Esophagus (tissue), 2 donors: ENCODE measurements around the gene JUN. TPM values are rescaled to one million over a fixed set of nuclear protein-coding genes. Genes with fewer than 3 reads are reported as not detected.

Source experiments
- H3K27ac ChIP-seq, 2 donors: one replicate each; pipeline ENCODE4 v1.5.1; 2013; ENCODE audit warnings: low read depth in 2 of 2, mild to moderate bottlenecking in 2 of 2, inconsistent platforms in 1 of 2, low read length in 1 of 2, moderate library complexity in 1 of 2
- H3K27me3 ChIP-seq, 2 donors: one replicate each; pipeline ENCODE4 v1.6.1; 2013; ENCODE audit warnings: low read length in 2 of 2, control low read depth in 1 of 2, mild to moderate bottlenecking in 1 of 2; ENCODE audit not compliant: insufficient read depth in 2 of 2, control insufficient read depth in 1 of 2
- H3K36me3 ChIP-seq, 2 donors: one replicate each; pipeline ENCODE4 v1.6.1; 2013; ENCODE audit warnings: low read length in 1 of 2; ENCODE audit not compliant: control insufficient read depth in 2 of 2, insufficient read depth in 2 of 2
- H3K4me1 ChIP-seq, 2 donors: one replicate each; pipeline ENCODE4 v1.6.1; 2013; ENCODE audit warnings: low read length in 1 of 2; ENCODE audit not compliant: control insufficient read depth in 2 of 2, insufficient read depth in 2 of 2
- H3K4me3 ChIP-seq, 2 donors: one replicate each; pipeline ENCODE4 v1.5.1; 2013; ENCODE audit warnings: low read length in 2 of 2, mild to moderate bottlenecking in 2 of 2, low read depth in 1 of 2, moderate library complexity in 1 of 2
- H3K9me3 ChIP-seq, 2 donors: one replicate each; pipeline ENCODE4 v1.6.1; 2013; ENCODE audit warnings: mild to moderate bottlenecking in 2 of 2, low read depth in 1 of 2, low read length in 1 of 2, moderate library complexity in 1 of 2; ENCODE audit not compliant: control insufficient read depth in 2 of 2, insufficient read depth in 1 of 2
- WGBS, 2 donors: extraction: QIAGEN DNeasy Blood & Tissue Kit; methylation state at CpG; one replicate each; pipeline ENCODE4 v1.1.7; 2013; 5-methylcytosine and 5-hydroxymethylcytosine counted together
- polyA plus RNA-seq, 2 donors: library from polyadenylated mRNA; stranded (reverse); fragments of 200-250 nt; gene quantifications; one replicate each; pipeline ENCODE4 v1.2.3, GENCODE V29; 2013
- donor health status: healthy with polysubstance abuse.
- donor health status: Bipolar disorder and iron deficiency.

JUN gene
- polyA plus RNA-seq, 2 donors, result 31.2 to 42.9 TPM

DNA sequence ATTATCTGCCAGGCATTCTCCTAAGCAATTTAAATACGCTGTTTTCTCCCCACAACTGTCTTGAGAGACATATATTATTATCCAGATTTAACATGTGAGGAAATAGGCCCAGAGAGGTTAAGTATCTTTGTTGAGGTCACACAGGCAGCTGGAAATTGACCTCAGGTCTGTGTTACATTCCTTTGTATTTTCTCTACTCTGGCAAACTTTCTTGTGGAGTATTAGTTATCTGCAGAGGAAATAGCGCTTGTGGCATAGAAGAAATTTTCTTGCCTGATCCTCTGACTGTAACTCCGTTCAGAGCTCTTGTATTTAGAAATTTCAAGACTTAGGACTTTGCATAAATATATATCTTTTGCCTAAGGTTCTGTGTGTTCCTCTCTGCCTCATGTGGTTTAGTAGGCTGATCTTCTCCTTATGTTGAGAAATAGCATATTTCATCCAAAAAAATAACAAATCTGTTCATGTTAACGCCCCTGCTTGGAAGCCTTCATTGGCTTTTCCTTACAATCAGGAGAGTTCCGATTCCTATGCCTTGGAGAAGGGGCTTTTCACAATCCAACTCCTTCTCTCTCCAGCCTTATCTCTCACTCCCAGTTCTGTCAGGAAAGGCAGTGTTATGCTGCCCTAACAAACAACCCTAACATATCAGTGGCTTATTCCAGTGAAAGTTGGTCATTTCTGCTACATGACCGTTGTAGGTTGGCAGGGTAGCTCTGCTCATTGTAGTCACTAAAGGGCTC is 2.5 kb upstream of the JUN start:
- Histone ChIP-seq H3K27ac (peak overlapping the region; percentile 35 to 99), H3K9me3 (no peaks in the 10 kb centered on the region), H3K4me1 (peaks cover 0 to 5% of the 10 kb centered on the region in 2 donors), H3K4me3 (no peak overlapping the region), H3K36me3 (peaks cover 0 to 8% of the 10 kb centered on the region in 2 donors), H3K27me3 (no peaks in the 10 kb centered on the region)
- WGBS, 2 donors, result 86 to 88% methylated on average over 6 of the region's 6 CpGs

DNA sequence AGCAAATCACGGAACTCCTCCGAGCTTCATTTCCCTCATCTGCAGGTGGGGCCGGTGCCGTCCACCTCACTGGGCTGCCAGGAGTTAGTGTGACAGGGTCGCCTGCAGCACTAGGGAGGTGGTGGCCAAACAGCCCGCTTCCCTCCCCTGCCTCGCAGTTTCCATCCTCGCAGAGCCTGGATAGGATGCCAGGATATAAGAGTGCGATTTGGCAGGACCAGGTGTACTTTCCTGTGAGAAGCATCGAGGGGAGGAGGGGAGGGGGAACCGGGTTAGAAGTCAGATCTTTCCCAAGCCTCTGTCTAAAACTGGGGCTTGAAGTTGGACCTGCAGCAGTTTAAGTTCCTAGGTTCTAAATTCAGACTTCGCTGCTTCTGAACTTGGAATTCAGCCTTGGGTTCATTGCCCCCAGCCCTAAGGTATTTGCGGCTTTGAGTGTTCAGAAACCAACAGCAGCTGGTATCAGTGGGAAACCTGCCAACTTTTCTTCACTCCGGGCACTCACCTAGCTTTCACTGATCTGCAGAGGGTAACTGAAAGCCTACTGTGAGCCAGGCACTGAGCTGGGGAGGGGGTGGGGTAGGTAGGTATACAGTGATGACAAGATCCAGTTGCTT is 1.7 kb upstream of the JUN start:
- peak overlapping the region; percentile 97 to 99 for H3K27ac ChIP-seq
- H3K36me3 ChIP-seq, result peaks cover 0 to 8% of the 10 kb centered on the region in 2 donors
- H3K4me3 ChIP-seq, result peak overlapping the region; percentile 71 to 74
- no peaks in the 10 kb centered on the region for H3K27me3 ChIP-seq
- H3K9me3 ChIP-seq, result no peaks in the 10 kb centered on the region
- H3K4me1 ChIP-seq, result peaks cover 0 to 2% of the 10 kb centered on the region in 2 donors
- 3 to 5% methylated on average over 14 of the region's 14 CpGs for WGBS, 2 donors

DNA sequence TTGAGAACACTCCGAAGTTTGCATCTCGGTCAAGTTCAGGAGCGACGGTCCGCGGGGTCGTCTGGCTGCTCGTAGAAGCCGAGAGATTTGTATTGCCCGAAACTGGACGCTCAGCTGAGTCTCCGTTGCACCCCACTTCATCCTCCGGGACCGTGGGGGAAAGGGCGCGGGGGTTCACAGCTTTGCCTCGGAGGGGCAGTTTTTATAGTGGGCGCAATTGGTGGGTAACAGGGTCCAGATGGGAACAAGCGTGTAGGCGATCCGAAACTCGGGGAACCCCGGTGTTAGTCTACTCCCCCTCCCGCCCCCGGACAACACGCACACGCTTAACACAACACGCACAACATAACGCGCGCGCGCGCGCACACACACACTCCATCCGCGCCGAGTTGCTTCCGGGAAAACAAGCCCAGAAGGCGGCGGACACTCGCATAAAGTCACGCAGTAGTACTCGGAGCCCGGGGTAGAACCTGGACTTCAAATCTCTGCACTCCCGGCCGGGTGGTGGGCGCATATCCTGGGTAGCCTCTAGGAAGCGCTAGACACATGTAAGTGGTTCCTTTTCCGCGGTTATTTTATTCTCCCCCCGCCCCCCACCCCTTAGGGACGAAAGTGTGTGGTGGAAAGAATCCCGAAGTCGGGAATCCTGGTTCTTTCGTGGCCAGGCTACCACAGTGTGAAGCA is 1.1 kb upstream of the JUN start:
- 0 to 1% methylated on average over 56 of the region's 56 CpGs for WGBS, 2 donors

DNA sequence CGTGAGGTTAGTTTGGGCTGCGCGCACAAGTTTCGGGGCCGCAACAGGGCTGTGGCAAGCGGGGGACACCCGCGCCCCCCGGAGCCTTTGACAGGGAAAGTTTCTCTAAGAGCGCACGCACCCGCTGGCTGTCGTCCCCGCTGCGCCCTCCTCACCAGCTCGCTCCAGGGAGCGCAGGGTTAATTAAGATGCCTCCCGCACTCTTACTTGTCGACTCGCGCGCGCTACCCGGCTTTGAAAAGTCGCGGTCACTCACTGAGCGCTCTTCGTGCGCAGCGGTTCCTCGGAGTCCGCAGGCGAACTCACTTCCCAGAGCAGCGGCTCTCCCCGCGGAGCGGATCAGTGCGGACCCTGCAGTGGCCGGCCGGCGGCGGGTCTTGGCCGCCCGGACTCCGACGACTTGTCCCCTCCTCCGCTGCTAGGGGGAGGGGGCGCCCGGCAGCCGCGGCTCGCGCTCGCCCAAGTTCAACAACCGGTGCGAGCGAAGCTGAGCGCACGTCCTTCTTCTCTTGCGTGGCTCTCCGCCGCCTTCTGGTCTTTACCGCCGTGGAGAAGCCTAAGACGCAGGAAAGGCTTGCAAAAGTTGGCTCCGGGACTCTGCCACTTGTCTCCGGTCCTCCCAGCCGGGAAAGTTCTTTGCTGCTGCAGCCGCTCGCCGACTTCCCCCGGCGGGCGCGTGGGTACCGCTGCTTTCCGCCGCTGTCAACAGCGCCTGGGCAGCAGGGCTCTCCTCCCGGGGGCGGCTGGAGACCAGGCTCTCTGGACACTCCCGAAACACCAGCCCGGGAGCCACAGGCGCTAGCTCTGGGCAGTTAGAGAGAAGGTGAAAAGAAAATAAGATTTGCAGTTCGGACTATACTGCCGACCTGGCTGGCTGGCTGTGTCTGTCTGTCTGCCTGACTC is 506 bp downstream of the JUN start:
- WGBS, 2 donors, result 0% methylated on average over 85 to 86 of the region's 86 CpGs

More for the DNA sequence above, 1.1 kb upstream of the JUN start:
- peak overlapping the region; percentile 71 to 74 for H3K4me3 ChIP-seq
- H3K27ac ChIP-seq, result peak overlapping the region; percentile 97 to 99
- H3K36me3 ChIP-seq, result peaks cover 0 to 8% of the 10 kb centered on the region in 2 donors
- H3K27me3 ChIP-seq, result no peaks in the 10 kb centered on the region
- no peaks in the 10 kb centered on the region for H3K9me3 ChIP-seq
- H3K4me1 ChIP-seq, result peaks cover 0 to 2% of the 10 kb centered on the region in 2 donors

DNA sequence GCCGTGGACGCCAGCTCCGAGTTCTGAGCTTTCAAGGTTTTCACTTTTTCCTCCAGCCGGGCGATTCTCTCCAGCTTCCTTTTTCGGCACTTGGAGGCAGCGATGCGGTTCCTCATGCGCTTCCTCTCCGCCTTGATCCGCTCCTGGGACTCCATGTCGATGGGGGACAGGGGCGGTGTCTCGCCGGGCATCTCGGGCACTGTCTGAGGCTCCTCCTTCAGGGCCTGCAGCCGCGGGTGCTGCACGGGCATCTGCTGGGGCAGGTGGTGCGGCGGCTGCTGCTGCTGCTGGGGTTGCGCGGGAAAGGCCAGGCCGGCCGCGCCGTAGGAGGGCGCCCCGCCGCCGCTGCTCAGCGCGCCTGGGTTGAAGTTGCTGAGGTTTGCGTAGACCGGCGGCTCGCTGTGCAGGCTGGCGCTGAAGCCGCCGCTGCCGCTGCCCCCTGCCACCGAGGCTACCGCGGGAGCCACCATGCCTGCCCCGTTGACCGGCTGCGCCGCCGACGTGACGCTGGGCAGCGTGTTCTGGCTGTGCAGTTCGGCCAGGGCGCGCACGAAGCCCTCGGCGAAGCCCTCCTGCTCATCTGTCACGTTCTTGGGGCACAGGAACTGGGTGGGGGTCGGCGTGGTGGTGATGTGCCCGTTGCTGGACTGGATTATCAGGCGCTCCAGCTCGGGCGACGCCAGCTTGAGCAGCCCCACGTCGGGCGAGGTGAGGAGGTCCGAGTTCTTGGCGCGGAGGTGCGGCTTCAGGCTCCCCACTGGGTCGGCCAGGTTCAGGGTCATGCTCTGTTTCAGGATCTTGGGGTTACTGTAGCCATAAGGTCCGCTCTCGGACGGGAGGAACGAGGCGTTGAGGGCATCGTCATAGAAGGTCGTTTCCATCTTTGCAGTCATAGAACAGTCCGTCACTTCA is 1.4 kb downstream of the JUN start:
- H3K27me3 ChIP-seq, result no peaks in the 10 kb centered on the region
- WGBS, 2 donors, result 0% methylated on average over 75 to 82 of the region's 82 CpGs
- no peaks in the 10 kb centered on the region for H3K4me1 ChIP-seq
- peaks cover 0 to 8% of the 10 kb centered on the region in 2 donors for H3K36me3 ChIP-seq
- peak overlapping the region; percentile 91 to 97 for H3K4me3 ChIP-seq
- no peaks in the 10 kb centered on the region for H3K9me3 ChIP-seq
- H3K27ac ChIP-seq, result peak overlapping the region; percentile 99

More for the DNA sequence above, 506 bp downstream of the JUN start:
- Histone ChIP-seq H3K27ac (peak overlapping the region; percentile 99), H3K9me3 (no peaks in the 10 kb centered on the region), H3K27me3 (no peaks in the 10 kb centered on the region), H3K4me3 (peak overlapping the region; percentile 91 to 97), H3K4me1 (no peaks in the 10 kb centered on the region), H3K36me3 (peaks cover 0 to 8% of the 10 kb centered on the region in 2 donors)

DNA sequence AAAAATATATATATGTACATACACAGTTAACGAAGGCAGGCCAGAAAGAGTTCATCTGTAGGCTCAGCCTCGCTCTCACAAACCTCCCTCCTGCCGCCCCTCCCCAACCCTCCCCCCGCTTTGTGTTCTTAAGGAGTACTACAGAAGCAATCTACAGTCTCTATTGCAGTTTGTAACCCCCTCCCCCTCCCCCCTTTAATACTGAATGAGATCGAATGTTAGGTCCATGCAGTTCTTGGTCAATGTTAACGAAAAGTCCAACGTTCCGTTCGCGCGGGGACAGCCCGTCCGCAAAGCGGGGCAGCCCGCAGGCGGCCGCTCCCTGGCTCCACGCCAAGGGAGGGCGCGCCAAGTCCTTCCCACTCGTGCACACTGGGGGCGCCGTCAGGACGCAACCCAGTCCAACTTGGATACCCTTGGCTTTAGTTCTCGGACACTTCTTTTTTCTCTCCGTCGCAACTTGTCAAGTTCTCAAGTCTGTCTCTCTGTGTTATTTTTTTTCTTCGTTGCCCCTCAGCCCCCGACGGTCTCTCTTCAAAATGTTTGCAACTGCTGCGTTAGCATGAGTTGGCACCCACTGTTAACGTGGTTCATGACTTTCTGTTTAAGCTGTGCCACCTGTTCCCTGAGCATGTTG is 2.2 kb downstream of the JUN start:
- no peaks in the 10 kb centered on the region for H3K9me3 ChIP-seq
- H3K27ac ChIP-seq, result peak overlapping the region; percentile 99
- H3K4me1 ChIP-seq, result no peaks in the 10 kb centered on the region
- peaks cover 0 to 8% of the 10 kb centered on the region in 2 donors for H3K36me3 ChIP-seq
- whole genome bisulfite sequencing, 2 donors, result 0 to 1% methylated on average over 32 of the region's 32 CpGs
- no peaks in the 10 kb centered on the region for H3K27me3 ChIP-seq
- peak overlapping the region; percentile 91 to 97 for H3K4me3 ChIP-seq

DNA sequence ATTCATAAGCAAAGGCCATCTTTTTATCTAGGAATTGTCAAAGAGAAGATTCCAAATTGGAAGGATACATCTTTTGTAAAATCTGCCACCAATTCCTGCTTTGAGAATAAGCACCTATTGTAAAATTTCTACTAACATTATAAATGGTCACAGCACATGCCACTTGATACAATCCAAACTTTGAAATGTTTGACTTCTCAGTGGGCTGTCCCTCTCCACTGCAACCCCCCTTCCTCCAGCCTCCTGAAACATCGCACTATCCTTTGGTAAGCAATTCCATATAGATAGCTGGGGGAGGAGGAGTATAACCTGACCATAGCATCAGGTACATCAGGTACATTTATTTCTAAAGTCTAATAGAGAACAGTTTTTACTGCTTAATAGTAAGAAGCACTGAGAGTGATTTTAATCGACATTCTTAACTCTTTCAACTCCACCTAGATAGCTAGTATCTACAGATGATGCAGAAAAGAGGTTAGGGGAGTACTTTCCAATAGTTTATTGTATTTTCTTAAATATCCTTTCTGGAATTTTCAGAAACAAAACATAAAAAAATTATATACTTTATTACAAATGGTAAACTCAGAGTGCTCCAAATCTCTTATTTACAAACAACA is 2.9 kb downstream of the JUN start:
- Histone ChIP-seq H3K4me1 (no peaks in the 10 kb centered on the region), H3K36me3 (peaks cover 0 to 8% of the 10 kb centered on the region in 2 donors), H3K4me3 (peak overlapping the region in 1 of 2 donors; percentile 91), H3K9me3 (no peaks in the 10 kb centered on the region), H3K27me3 (no peaks in the 10 kb centered on the region), H3K27ac (peak overlapping the region; percentile 71 to 79)
- WGBS, 2 donors, result 24 to 38% methylated on average over 2 of the region's 2 CpGs

DNA sequence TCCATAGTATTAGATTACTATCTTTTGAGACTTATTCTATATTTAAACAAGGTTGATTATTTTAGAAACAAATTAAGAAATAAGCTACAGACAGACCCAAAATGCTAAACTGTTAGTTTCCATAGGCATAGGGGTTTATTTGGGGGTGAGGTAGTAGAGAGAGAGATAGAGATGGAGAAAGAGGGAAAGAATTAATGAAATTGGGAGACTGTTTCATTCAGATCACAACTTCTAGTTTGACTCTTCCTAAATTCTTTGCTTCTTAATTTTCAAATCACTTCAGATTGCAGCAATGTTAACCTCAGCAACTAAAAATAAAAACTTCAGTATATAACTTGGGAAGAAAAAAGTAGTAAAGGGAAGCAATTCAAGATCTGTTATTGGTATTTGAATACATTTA is 3.4 kb downstream of the JUN start:
- Histone ChIP-seq H3K4me3 (no peak overlapping the region), H3K27ac (peak overlapping the region in 1 of 2 donors; percentile 57), H3K36me3 (peaks cover 0 to 8% of the 10 kb centered on the region in 2 donors), H3K27me3 (no peaks in the 10 kb centered on the region), H3K9me3 (no peaks in the 10 kb centered on the region), H3K4me1 (no peaks in the 10 kb centered on the region)
